NCI-H2171 (cell line): ENCODE measurements around the gene SAG.

ENCODE experiments used
- DNase-seq: peaks from one replicate; lab custom pipeline; 2025; lab: John Stamatoyannopoulos, UW

The SAG gene

DNA sequence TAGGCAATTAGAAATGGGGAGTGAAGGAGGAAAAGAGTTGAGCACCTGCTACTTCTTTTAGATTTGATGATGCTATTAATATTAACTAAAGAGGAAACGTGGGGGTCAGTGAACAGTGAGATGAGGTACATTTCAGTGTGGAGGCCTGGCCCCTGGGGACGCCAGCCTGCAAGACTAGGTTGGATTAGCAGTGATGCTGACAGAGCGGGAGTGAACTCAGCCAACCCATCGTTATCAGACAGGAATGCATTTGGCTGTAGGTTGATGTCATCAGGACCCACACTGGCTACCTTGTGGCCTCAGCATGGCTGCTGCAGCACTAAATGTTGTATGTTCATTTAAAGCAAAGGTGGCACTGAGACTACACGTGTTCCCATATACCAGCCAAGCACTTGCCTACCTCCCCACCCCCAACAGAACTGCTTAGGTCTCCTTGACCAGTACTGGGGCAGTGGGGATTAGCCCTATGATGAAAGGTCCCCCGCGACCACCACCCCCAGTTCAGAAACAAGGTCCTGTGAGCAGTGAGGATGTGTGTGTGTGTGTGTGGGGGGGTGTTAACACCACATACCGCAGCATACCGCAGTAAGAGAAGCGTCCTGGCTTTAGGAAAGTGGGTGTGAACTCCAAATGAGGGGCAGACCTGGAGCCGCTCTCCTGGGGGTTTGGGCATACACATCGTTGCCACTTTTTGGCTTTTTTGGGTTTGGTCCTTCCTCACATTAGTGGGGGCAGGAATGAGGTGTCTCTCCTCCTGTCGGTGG is 72.7 kb downstream of the SAG start:
- DNase-seq = no peak

DNA sequence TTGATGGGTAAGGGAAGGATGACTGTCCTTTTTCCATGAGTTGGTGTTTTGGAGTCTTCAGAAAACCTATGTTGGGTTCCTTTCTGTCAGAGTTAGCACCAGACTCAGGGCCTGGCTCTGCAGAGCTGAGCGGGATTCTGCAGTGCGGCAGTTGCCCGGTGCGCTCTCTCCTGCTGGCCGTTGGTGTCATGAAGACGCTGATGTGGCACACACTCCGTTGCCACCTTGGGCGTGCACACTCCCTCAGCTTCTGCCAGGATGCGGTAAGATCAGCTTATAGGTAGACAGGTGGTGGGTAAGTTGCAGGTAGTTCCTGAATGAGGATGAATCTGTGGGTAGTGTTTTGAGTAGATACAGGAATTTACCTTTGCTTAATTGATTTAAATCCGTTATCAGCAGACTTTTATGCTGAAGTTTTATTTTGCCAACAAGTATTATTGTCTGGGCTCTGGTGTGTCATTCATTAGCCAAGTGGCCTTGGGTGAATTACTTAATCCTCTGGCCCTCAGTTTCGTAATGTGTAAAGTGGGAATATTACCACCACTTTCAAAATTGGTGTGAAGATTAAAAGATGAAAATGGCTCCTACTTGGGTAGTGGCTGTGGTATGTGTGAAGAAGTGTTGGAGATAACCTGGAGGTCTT is 73.5 kb downstream of the SAG start:
- DNase-seq = no peak

GRCh38 chr2:233381638-233381995 is 74.0 kb downstream of the SAG start:
- no peak for DNase-seq

DNA sequence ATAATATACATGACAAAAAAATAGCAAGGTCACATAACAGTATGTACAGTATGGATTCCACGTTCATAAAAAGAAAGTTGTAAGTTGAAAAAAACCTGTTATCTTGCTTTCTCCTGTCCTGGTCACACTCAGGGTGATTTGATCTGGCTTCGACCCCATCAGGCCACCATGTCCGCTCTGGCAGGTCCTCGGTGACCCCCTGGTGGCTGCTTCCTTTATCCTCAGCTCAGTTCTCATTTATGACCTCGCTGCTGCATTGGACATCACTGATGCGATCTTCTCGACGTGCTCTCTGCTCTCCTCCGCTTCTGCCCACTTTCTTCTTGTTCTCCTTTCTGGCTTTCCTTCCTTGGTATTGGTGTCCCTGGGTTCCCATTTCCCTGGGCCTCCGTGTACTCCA is 76.4 kb downstream of the SAG start:
- no peak for DNase-seq

DNA sequence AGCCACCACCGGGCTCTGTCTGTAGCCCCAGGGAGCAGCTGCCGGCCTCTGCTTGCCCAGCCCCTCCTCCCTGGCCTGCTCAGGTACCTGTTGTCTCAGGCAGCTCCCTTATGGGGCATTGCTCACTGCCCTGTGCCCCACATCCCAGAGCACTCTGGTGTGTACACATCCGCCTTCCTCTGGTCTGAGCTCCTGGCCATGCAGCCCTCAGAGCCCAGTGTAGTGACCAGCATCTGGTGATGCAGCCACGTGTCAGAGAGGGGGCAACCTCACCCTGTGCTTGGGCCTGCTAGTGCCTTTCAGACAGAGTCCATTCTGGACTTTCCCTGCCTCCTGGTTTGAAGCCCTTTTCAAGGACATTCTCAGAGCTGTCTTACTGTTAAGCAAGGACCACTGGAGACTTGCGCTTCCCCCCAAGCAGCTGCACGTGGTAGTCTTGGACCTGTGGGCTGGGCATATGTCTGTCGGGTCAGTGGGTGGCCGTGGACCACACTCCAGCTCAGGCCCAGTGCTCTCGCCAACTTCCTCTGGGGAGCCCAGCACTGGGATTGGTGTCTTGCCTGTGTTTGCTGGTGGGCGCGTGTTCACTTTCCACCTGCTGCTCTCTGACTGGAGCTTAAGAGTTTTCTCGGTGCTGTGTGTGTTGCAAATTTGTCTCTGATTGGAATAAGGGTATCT is 77.3 kb downstream of the SAG start:
- no peak for DNase-seq

- DNase-seq = no peak
Observed at GRCh38 chr2:233385489-233386044, 78.0 kb downstream of the SAG start.

- no peak for DNase-seq
Observed at GRCh38 chr2:233386382-233387041, 78.9 kb downstream of the SAG start.

DNA sequence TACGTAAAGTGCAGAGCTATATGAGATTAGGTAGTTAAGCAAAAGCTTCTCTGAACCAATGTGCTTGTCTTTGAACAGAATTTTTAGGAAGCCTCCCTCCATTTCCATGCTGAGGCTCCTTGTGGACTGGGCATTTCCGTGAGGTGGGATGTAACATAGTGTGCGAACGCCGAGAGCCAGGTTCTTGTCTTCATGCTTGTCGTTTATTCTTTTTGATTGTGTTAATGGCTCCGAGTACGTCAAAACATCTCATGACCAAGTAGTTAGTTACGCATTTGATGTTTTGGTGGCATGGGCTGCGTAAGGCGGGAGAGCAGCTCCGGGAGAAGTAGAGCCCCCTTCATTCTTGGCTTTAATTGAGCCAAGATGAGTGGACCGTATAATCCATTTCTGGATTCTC is 79.6 kb downstream of the SAG start:
- DNase-seq = no peak

DNA sequence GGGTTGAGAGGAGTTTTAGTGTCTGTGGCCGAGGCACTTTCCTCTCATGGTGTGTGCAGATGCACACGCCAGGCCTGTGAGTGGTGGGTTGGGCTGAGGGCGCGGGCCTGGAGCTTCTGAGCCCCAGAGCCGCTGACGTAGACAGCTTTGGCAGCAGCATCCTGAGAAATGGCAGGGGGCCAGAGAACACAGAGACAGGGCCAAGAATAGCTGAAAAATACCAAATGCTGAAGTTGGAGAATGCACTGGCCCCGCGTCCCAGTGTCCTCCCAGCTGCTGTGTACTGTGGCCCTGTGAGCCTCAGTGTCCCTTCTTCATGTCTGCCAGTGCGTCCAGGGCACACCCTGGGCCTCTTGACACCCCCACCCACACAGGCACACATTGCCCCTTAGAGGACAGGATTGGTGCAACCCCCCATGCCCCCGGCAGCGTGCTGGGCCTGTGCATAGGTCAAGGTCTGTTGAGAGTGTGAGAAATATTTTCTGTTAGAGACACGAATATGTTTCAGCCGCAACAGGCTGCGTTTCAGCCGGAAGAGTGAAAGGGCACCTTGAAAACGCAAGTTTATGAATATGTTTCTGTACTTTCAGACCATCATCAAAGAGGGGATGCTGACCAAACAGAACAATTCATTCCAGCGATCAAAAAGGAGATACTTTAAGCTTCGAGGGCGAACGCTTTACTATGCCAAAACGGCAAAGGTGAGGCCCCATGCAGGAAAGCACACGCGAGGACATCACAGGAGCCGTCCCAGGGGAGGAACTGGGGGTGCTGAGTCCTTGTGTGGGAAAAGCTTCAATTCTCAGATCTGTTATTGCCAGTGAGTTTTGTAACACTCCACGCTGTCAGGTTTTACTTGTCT is 80.3 kb downstream of the SAG start:
- no peak for DNase-seq

- DNase-seq = no peak
Observed at GRCh38 chr2:233389601-233390125, 82.0 kb downstream of the SAG start.

- no peak for DNase-seq
Observed at GRCh38 chr2:233395687-233396086, 88.1 kb downstream of the SAG start.
